Measurements from ENCODE around the gene TEN1.

The TEN1 gene

GRCh38 chr17:75976175-75976848 lies 2.7 kb upstream of the TEN1 start:
- DNase-seq (ENCODE audit: low spot score): no peak

- DNase-seq (ENCODE audit: low spot score): no peak
Measured at GRCh38 chr17:75979705-75980187, 706 bp downstream of the TEN1 start.

GRCh38 chr17:75980188-75981018 lies 1.4 kb downstream of the TEN1 start:
- DNase-seq (ENCODE audit: low spot score): no peak

- DNase-seq (ENCODE audit: low spot score): no peak
Measured at GRCh38 chr17:75981019-75981615, 2.1 kb downstream of the TEN1 start.

GRCh38 chr17:75983501-75984181 lies 4.6 kb downstream of the TEN1 start:
- no peak for DNase-seq (ENCODE audit: low spot score)

GRCh38 chr17:75985986-75986385 lies 6.9 kb downstream of the TEN1 start:
- no peak for DNase-seq (ENCODE audit: low spot score)

GRCh38 chr17:75987041-75987440 lies 8.0 kb downstream of the TEN1 start:
- DNase-seq (ENCODE audit: low spot score): no peak

- no peak for DNase-seq (ENCODE audit: low spot score)
Measured at GRCh38 chr17:75991396-75991795, 12.4 kb downstream of the TEN1 start.

GRCh38 chr17:75994802-75995370 lies 15.8 kb downstream of the TEN1 start:
- no peak for DNase-seq (ENCODE audit: low spot score)

- DNase-seq (ENCODE audit: low spot score): no peak
Measured at GRCh38 chr17:75995385-75995925, 16.4 kb downstream of the TEN1 start.

- no peak for DNase-seq (ENCODE audit: low spot score)
Measured at GRCh38 chr17:75996665-75997590, 17.9 kb downstream of the TEN1 start.

- no peak for DNase-seq (ENCODE audit: low spot score)
Measured at GRCh38 chr17:75998327-75998795, 19.3 kb downstream of the TEN1 start.

GRCh38 chr17:76000016-76000754 lies 21.1 kb downstream of the TEN1 start:
- no peak for DNase-seq (ENCODE audit: low spot score)

- DNase-seq (ENCODE audit: low spot score): no peak
Measured at GRCh38 chr17:76000755-76001521, 21.9 kb downstream of the TEN1 start, which contains the start of gene CDK3. TSS of gene CDK3 (plus strand) at chr17:76000855. CDS start at chr17:76001426, 571 bp downstream.

GRCh38 chr17:76002100-76002499 lies 23.1 kb downstream of the TEN1 start:
- DNase-seq (ENCODE audit: low spot score): no peak

- DNase-seq (ENCODE audit: low spot score): no peak
Measured at GRCh38 chr17:76003915-76004314, 24.9 kb downstream of the TEN1 start.

GRCh38 chr17:76004750-76005262 lies 25.8 kb downstream of the TEN1 start:
- DNase-seq (ENCODE audit: low spot score): no peak
